Motor neuron (in vitro differentiated cells): Measurements from ENCODE around the gene TSHZ2. TPM values are rescaled to one million over a fixed set of nuclear protein-coding genes. Genes with fewer than 3 reads are reported as not detected.

Experiments used
- ATAC-seq, 8 experiments: fragments of 200-7000 bp; cut with Tn5 transposase; replicated peaks in 6 of 8; 2 replicates each; pipeline ENCODE4 v1.8.0; 2021; ENCODE audit warnings: mild to moderate bottlenecking in 8 of 8, moderate library complexity in 8 of 8
- H3K27ac ChIP-seq, 2 donors: fragments of 250-450 bp; sonication (Bioruptor Pico); 2 replicates each; pipeline ENCODE4 v1.9.0; 2021; ENCODE audit warnings: antibody characterized with exemption in 2 of 2, mild to moderate bottlenecking in 2 of 2, moderate library complexity in 1 of 2
- H3K4me1 ChIP-seq, 2 donors: fragments of 250-450 bp; sonication (Bioruptor Pico); replicated peaks in 1 of 2; 2 replicates each; pipeline ENCODE4 v1.6.1; 2021; ENCODE audit warnings: antibody characterized with exemption in 2 of 2, mild to moderate bottlenecking in 2 of 2, moderate library complexity in 1 of 2
- H3K4me3 ChIP-seq, 5 donors: fragments of 250-450 bp; sonication (Bioruptor Pico); 2 replicates each; pipeline ENCODE4 v1.9.0; 2021; ENCODE audit warnings: antibody characterized with exemption in 5 of 5, mild to moderate bottlenecking in 5 of 5, moderate library complexity in 4 of 5
- WGBS, 10 experiments: fragments of 450-650 bp; shearing (Covaris generic); methylation state at CpG; one replicate each; pipeline ENCODE4 v1.0.0; 2022; 5-methylcytosine and 5-hydroxymethylcytosine counted together
- in situ Hi-C, 9 experiments: fragments of 400-800 bp; cut with MboI; loops; one replicate each; pipeline ENCODE4 v1.15.0; 2021; ENCODE audit warnings: low sequenced_read_pairs in 9 of 9, low pct_unique_long_range_greater_than_20kb in 2 of 9; ENCODE audit not compliant: unreplicated experiment in 9 of 9
- total RNA-seq, 8 experiments: library from RNA; unstranded; fragments of 300-600 nt; gene quantifications; 2 replicates each; pipeline versions ENCODE4 v1.2.3 to v1.2.4, GENCODE V29; 2022

The TSHZ2 gene
- total RNA-seq, 8 experiments from 2014 or later: 11.4 to 125 (median 47.7) TPM

- no peak overlapping the region for H3K4me3 ChIP-seq
- ATAC-seq: no peak
- WGBS, 10 experiments: 12 to 74% (median 36%) methylated on average over 2 to 11 of the region's 11 CpGs
Measured at GRCh38 chr20:53282217-53282955, 310.2 kb downstream of the TSHZ2 start.

GRCh38 chr20:53283011-53283410, 310.9 kb downstream of the TSHZ2 start:
- in situ Hi-C loops: no loop called here
- Histone ChIP-seq H3K4me1 (peaks cover 24 to 31% of the 10 kb centered on the region in 2 donors), H3K4me3 (no peak overlapping the region), H3K27ac (no peak overlapping the region)
- WGBS, 10 experiments: 43 to 89% (median 58%) methylated on average over 1 to 2 of the region's 2 CpGs; no CpG with 5 or more reads in 4 of the 10 experiments
- ATAC-seq: peak in 1 of 8 experiments; percentile 17

More at GRCh38 chr20:53282217-53282955, 310.2 kb downstream of the TSHZ2 start:
- in situ Hi-C loops: no loop called here
- Histone ChIP-seq H3K4me1 (peaks cover 24 to 31% of the 10 kb centered on the region in 2 donors), H3K27ac (no peak overlapping the region)

GRCh38 chr20:53283597-53283996, 311.4 kb downstream of the TSHZ2 start:
- ATAC-seq: peak in 1 of 8 experiments; percentile 33
- 50 to 100% (median 88%) methylated on average over 1 to 3 of the region's 3 CpGs; no CpG with 5 or more reads in 1 of the 10 experiments for WGBS, 10 experiments
- Histone ChIP-seq H3K27ac (no peak overlapping the region), H3K4me1 (peaks cover 24 to 31% of the 10 kb centered on the region in 2 donors), H3K4me3 (no peak overlapping the region)
- in situ Hi-C loops: no loop called here

GRCh38 chr20:53284256-53284655, 312.1 kb downstream of the TSHZ2 start:
- in situ Hi-C loops: no loop called here
- Histone ChIP-seq H3K27ac (no peak overlapping the region), H3K4me3 (no peak overlapping the region), H3K4me1 (peaks cover 24 to 31% of the 10 kb centered on the region in 2 donors)
- ATAC-seq: peak in 2 of 8 experiments; percentile 30 to 48
- WGBS, 10 experiments: 57 to 97% (median 82%) methylated on average over 4 to 11 of the region's 11 CpGs; no CpG with 5 or more reads in 1 of the 10 experiments

GRCh38 chr20:53284696-53285095, 312.5 kb downstream of the TSHZ2 start:
- 17 to 82% (median 65%) methylated on average over 1 to 8 of the region's 11 CpGs; no CpG with 5 or more reads in 3 of the 10 experiments for WGBS, 10 experiments
- peak in 1 of 8 experiments; percentile 35 for ATAC-seq
- in situ Hi-C loops: no loop called here
- Histone ChIP-seq H3K27ac (no peak overlapping the region), H3K4me3 (no peak overlapping the region), H3K4me1 (peaks cover 24 to 31% of the 10 kb centered on the region in 2 donors)

GRCh38 chr20:53287357-53288042, 315.3 kb downstream of the TSHZ2 start:
- Histone ChIP-seq H3K4me1 (peaks cover 15 to 24% of the 10 kb centered on the region in 2 donors), H3K27ac (no peak overlapping the region), H3K4me3 (no peak overlapping the region)
- in situ Hi-C loops: no loop called here
- WGBS, 10 experiments: 60 to 100% (median 95%) methylated on average over 1 to 2 of the region's 2 CpGs; no CpG with 5 or more reads in 1 of the 10 experiments
- no peak for ATAC-seq

- ATAC-seq: no peak
- H3K4me1 ChIP-seq: peaks cover 0 to 3% of the 10 kb centered on the region in 2 donors
- 71 to 95% (median 86%) methylated on average over 1 to 3 of the region's 3 CpGs; no CpG with 5 or more reads in 3 of the 10 experiments for WGBS, 10 experiments
- no peak overlapping the region for H3K4me3 ChIP-seq
- in situ Hi-C loops: no loop called here
- no peak overlapping the region for H3K27ac ChIP-seq
Measured at GRCh38 chr20:53291548-53291947, 319.4 kb downstream of the TSHZ2 start.

- H3K27ac ChIP-seq: no peak overlapping the region
- in situ Hi-C loops: no loop called here
- peaks cover 0 to 3% of the 10 kb centered on the region in 2 donors for H3K4me1 ChIP-seq
- no peak for ATAC-seq
- WGBS, 10 experiments: 75 to 78% methylated on average over 1 of the region's 1 CpG; no CpG with 5 or more reads in 8 of the 10 experiments
- H3K4me3 ChIP-seq: no peak overlapping the region
Measured at GRCh38 chr20:53292347-53292746, 320.2 kb downstream of the TSHZ2 start.

GRCh38 chr20:53294804-53295203, 322.6 kb downstream of the TSHZ2 start:
- in situ Hi-C loops: no loop called here
- H3K4me1 ChIP-seq: peaks cover 0 to 3% of the 10 kb centered on the region in 2 donors
- H3K27ac ChIP-seq: no peak overlapping the region
- 51 to 89% (median 76%) methylated on average over 1 to 3 of the region's 3 CpGs; no CpG with 5 or more reads in 3 of the 10 experiments for WGBS, 10 experiments
- H3K4me3 ChIP-seq: no peak overlapping the region
- ATAC-seq: peak in 2 of 8 experiments; percentile 20 to 24

- Histone ChIP-seq H3K27ac (no peak overlapping the region), H3K4me1 (peaks cover 0 to 3% of the 10 kb centered on the region in 2 donors), H3K4me3 (no peak overlapping the region)
- 9 to 96% (median 63%) methylated on average over 1 to 2 of the region's 2 CpGs for WGBS, 10 experiments
- in situ Hi-C loops: no loop called here
- ATAC-seq: peak in 1 of 8 experiments; percentile 46
Measured at GRCh38 chr20:53296025-53296424, 323.9 kb downstream of the TSHZ2 start.

GRCh38 chr20:53296451-53297153, 324.4 kb downstream of the TSHZ2 start:
- in situ Hi-C loops: no loop called here
- Histone ChIP-seq H3K4me3 (no peak overlapping the region), H3K27ac (no peak overlapping the region), H3K4me1 (peaks cover 0 to 3% of the 10 kb centered on the region in 2 donors)
- WGBS, 10 experiments: 33 to 100% (median 76%) methylated on average over 1 to 2 of the region's 2 CpGs; no CpG with 5 or more reads in 1 of the 10 experiments
- no peak for ATAC-seq

- H3K4me3 ChIP-seq: no peak overlapping the region
- H3K27ac ChIP-seq: no peak overlapping the region
- in situ Hi-C loops: no loop called here
- no peak for ATAC-seq
- 40 to 100% (median 89%) methylated on average over 1 to 6 of the region's 7 CpGs for WGBS, 10 experiments
- peaks cover 0 to 3% of the 10 kb centered on the region in 2 donors for H3K4me1 ChIP-seq
Measured at GRCh38 chr20:53297154-53297529, 325.0 kb downstream of the TSHZ2 start.

- no peak for ATAC-seq
- no peak overlapping the region for H3K27ac ChIP-seq
- H3K4me3 ChIP-seq: no peak overlapping the region
- peaks cover 0 to 3% of the 10 kb centered on the region in 2 donors for H3K4me1 ChIP-seq
- in situ Hi-C loops: no loop called here
- 57 to 100% (median 93%) methylated on average over 2 to 6 of the region's 6 CpGs; no CpG with 5 or more reads in 1 of the 10 experiments for WGBS, 10 experiments
Measured at GRCh38 chr20:53298260-53298659, 326.1 kb downstream of the TSHZ2 start.
